GM10266 (cell line): ENCODE results near the gene SH3GLB1.

Experiments
- DNase-seq: peaks from one replicate; pipeline ENCODE4 v3.0.0; 2012; ENCODE audit errors: extremely low spot score
- CTCF ChIP-seq: IDR thresholded peaks from 2 replicates; pipeline ENCODE4 v1.5.1; 2012; ENCODE audit warnings: mild to moderate bottlenecking, low read depth; ENCODE audit not compliant: control insufficient read depth, insufficient read depth; ENCODE audit errors: missing control alignments

Gene SH3GLB1

GRCh38 chr1:86764523-86764922, 60.1 kb downstream of the SH3GLB1 start:
- no peak for TF ChIP-seq CTCF
- DNase-seq: no peak

- no peak for TF ChIP-seq CTCF
- no peak for DNase-seq
These were observed 60.7 kb downstream of the SH3GLB1 start for GRCh38 chr1:86765073-86765472.

GRCh38 chr1:86765674-86766073, 61.3 kb downstream of the SH3GLB1 start:
- no peak for TF ChIP-seq CTCF
- DNase-seq: no peak

- TF ChIP-seq CTCF: no peak
- DNase-seq: no peak
These were observed 64.2 kb downstream of the SH3GLB1 start for GRCh38 chr1:86768554-86768953.

GRCh38 chr1:86769065-86769464, 64.7 kb downstream of the SH3GLB1 start:
- no peak for DNase-seq
- no peak for TF ChIP-seq CTCF

GRCh38 chr1:86773341-86774288, 69.2 kb downstream of the SH3GLB1 start:
- DNase-seq: no peak
- TF ChIP-seq CTCF: no peak
